ENCODE results near the gene EVI5L. TPM values are rescaled to one million over a fixed set of nuclear protein-coding genes. Genes with fewer than 3 reads are reported as not detected.
A peak's percentile ranks its signal among the peaks of the same experiment; 100 is the strongest.

The EVI5L gene
- total and polyA plus RNA-seq, 2 of the 13 experiments (the other 11 are each of a cell fraction or from before 2014, with no cell fraction given): 1.7 to 2.4 TPM

- TF ChIP-seq ZHX2 (IDR thresholded peaks at IDR 0.05; ENCODE audit: low read depth) (no peak; the same call in 1 of the 2 replicates), ZHX2 (CRISPR knock-in tag; IDR thresholded peaks at IDR 0.05; ENCODE audit: borderline replicate concordance) (no peak), PRDM10 (CRISPR knock-in tag; IDR thresholded peaks at IDR 0.05; ENCODE audit: low read depth) (peak; percentile 80), BORCS8-MEF2B (CRISPR knock-in tag; IDR thresholded peaks at IDR 0.05) (peak; percentile 91; the same call in 1 of the 2 replicates), MTF2 (CRISPR knock-in tag; IDR thresholded peaks at IDR 0.05; ENCODE audit: borderline replicate concordance) (no peak; the same call in 1 of the 2 replicates), MBNL3 (CRISPR knock-in tag; conservative IDR thresholded peaks at IDR 0.05) (no peak), ZNF7 (CRISPR knock-in tag; IDR thresholded peaks at IDR 0.05) (no peak), RARA (CRISPR knock-in tag; IDR thresholded peaks at IDR 0.05) (peak; percentile 92), ZSCAN31 (CRISPR knock-in tag; IDR thresholded peaks at IDR 0.05; ENCODE audit: low read depth) (peak; percentile 98), KLF15 (CRISPR knock-in tag; IDR thresholded peaks at IDR 0.05; ENCODE audit: borderline replicate concordance) (peak; percentile 37; the same call in 1 of the 2 replicates), GABPB1 (CRISPR knock-in tag; IDR thresholded peaks at IDR 0.05) (peak; percentile 80), PCBP1 (IDR thresholded peaks at IDR 0.05; ENCODE audit: borderline replicate concordance, low read depth, low read length) (0 out of 2 replicates have a peak, but pooled peaks have one; percentile 23), HOXA3 (CRISPR knock-in tag; IDR thresholded peaks at IDR 0.05) (peak; percentile 93), AGO2 (optimal IDR thresholded peaks at IDR 0.05; ENCODE audit: low read depth, low read length) (no peak), SMC3 (IDR thresholded peaks at IDR 0.05; ENCODE audit: low read length) (peak; percentile 66; the same call in 1 of the 2 replicates), HNRNPUL1 (IDR thresholded peaks at IDR 0.05; ENCODE audit: low read depth, low read length) (no peak), RAD21 (CRISPR knock-in tag; IDR thresholded peaks at IDR 0.05) (peak; percentile 98), CHD4 (IDR thresholded peaks at IDR 0.05; ENCODE audit: borderline replicate concordance, low read length) (no peak), SP140L (CRISPR knock-in tag; IDR thresholded peaks at IDR 0.05; ENCODE audit: borderline replicate concordance) (no peak)
Observed at GRCh38 chr19:7852851-7853769, 23.1 kb downstream of the EVI5L start (continued).
